Measurements from ENCODE around the gene ITPKA. TPM values are rescaled to one million over a fixed set of nuclear protein-coding genes. Genes with fewer than 3 reads are reported as not detected.
A peak's percentile ranks its signal among the peaks of the same experiment; 100 is the strongest.

Gene ITPKA
- total and polyA plus RNA-seq, 2 donors (not counting 1 experiment from before 2014, with no cell fraction given) = 0.22 TPM; not detected in 1

- H3K27me3 Mint-ChIP-seq = peaks cover 6% of the 10 kb centered on the region
- peak overlapping the region; percentile 76 for H2AFZ ChIP-seq (ENCODE audit: insufficient read depth, low read depth, low read length, poor library complexity, severe bottlenecking)
These were observed 19.3 kb downstream of the ITPKA start for GRCh38 chr15:41512940-41513505.

More at GRCh38 chr15:41512940-41513505, 19.3 kb downstream of the ITPKA start:
- Histone ChIP-seq H3K27ac (ENCODE audit: low read length in 2 of 2) (no peak overlapping the region), H3K27me3 (replicated peaks in 1 of 4; ENCODE audit: control extremely low read depth in 1 of 4, control insufficient read depth in 3 of 4, insufficient read depth in 4 of 4, low read length in 3 of 4) (peaks cover 0 to 27% (median 11%) of the 10 kb centered on the region in 4 experiments), H3K36me3 (replicated peaks in 1 of 2; ENCODE audit: control extremely low read depth in 1 of 2, control insufficient read depth in 1 of 2, extremely low read depth in 1 of 2, insufficient read depth in 2 of 2, low read length in 1 of 2) (peaks cover 0 to 3% of the 10 kb centered on the region in 2 experiments), H4K20me1 (ENCODE audit: control insufficient read depth, insufficient read depth, low read length, poor library complexity, severe bottlenecking) (peaks cover 4% of the 10 kb centered on the region), H3K79me2 (ENCODE audit: control insufficient read depth, insufficient read depth, low read length) (no peaks in the 10 kb centered on the region), H3K4me1 (ENCODE audit: control insufficient read depth in 2 of 2, insufficient read depth in 2 of 2, low read length in 2 of 2) (peaks cover 30% of the 10 kb centered on the region in 2 donors), H3K9me3 (ENCODE audit: control extremely low read depth in 1 of 3, control insufficient read depth in 2 of 3, insufficient read depth in 1 of 3, low read length in 2 of 3) (peaks cover 0 to 11% (median 0%) of the 10 kb centered on the region in 3 donors), H3K9ac (ENCODE audit: low read length) (peak overlapping the region; percentile 74), H3K4me2 (replicated peaks; ENCODE audit: low read depth, low read length, poor library complexity, severe bottlenecking) (peak overlapping the region; percentile 99), H3K4me3 (ENCODE audit: control extremely low read depth in 1 of 5, extremely low read depth in 1 of 5, insufficient read depth in 1 of 5, low read depth in 2 of 5, low read length in 4 of 5) (peak overlapping the region; percentile 34 to 76 (median 51))
- DNase-seq (peak; percentile 76), ATAC-seq (ENCODE audit: low read depth) (peak; percentile 73)
- intact Hi-C loops (cut with micrococcal nuclease) = loop anchor here (1.0 to 5.0 kb wide), 3 partner anchors 11 to 96 kb away; partner anchors contain the start of genes ITPKA and RTF1
- Mint-ChIP-seq H3K4me3 (peak overlapping the region; percentile 88), H3K9me3 (ENCODE audit: insufficient read depth) (no peaks in the 10 kb centered on the region), H3K4me1 (peaks cover 27% of the 10 kb centered on the region), H3K27ac (peak overlapping the region; percentile 71)
- WGBS (ENCODE audit: insufficient coverage) = under 1% methylated on average over 40 of the region's 40 CpGs
- POLR2A ChIA-PET = interaction anchor here (1.2 kb wide), 1 partner anchor 13 kb away, joined by 3 read pairs; no protein-coding TSS in a partner anchor
- CTCF ChIA-PET = interaction anchor here (0.6 to 2.3 kb wide), 4 partner anchors 11 to 541 kb away, joined by 3 to 8 read pairs (median 4); no protein-coding TSS in a partner anchor
- TF ChIP-seq CTCF (IDR thresholded peaks at IDR 0.05) (no peak), EZH2 (IDR thresholded peaks at IDR 0.05; ENCODE audit: borderline replicate concordance, insufficient read depth, low read depth, low read length, poor library complexity, severe bottlenecking) (peak; percentile 76)

Data from B cell (primary cell).